WERI-Rb-1 (cell line): ENCODE data around the gene OR8A1.
"Not testable (repeated sequence)": the region's sequence is repeated elsewhere in the genome, so short reads cannot be mapped to it uniquely, and the experiment has no call there.

Source experiments
- DNase-seq: peaks from one replicate; pipeline ENCODE4 v3.0.0-alpha.2; 2020
- H3K27ac ChIP-seq: fragments of 250-450 bp; sonication (Bioruptor Pico); 2 replicates; pipeline ENCODE4 v1.5.1; 2020; ENCODE audit warnings: mild to moderate bottlenecking, moderate library complexity
- H3K27me3 ChIP-seq: fragments of 250-450 bp; sonication (Bioruptor Pico); 2 replicates; pipeline ENCODE4 v1.5.1; 2021; ENCODE audit warnings: mild to moderate bottlenecking, low read depth, moderate library complexity; ENCODE audit not compliant: insufficient read depth, severe bottlenecking
- H3K36me3 ChIP-seq: fragments of 250-450 bp; sonication (Bioruptor Pico); 2 replicates; pipeline ENCODE4 v1.5.1; 2020; ENCODE audit warnings: mild to moderate bottlenecking, moderate library complexity
- H3K4me3 ChIP-seq: 2 replicates; pipeline ENCODE4 v1.5.1; 2011; ENCODE audit warnings: low read depth, mild to moderate bottlenecking, control low read depth, low read length
- H3K9me3 ChIP-seq: fragments of 250-450 bp; sonication (Bioruptor Pico); 2 replicates; pipeline ENCODE4 v1.5.1; 2021; ENCODE audit warnings: mild to moderate bottlenecking, moderate library complexity; ENCODE audit not compliant: severe bottlenecking
- TF ChIP-seq, protein P1 (sequence below): IDR thresholded peaks from 2 replicates; pipeline ENCODE4 v1.5.1; 2011; ENCODE audit warnings: low read depth, mild to moderate bottlenecking, control low read depth, inconsistent platforms, low read length

Gene OR8A1

DNA sequence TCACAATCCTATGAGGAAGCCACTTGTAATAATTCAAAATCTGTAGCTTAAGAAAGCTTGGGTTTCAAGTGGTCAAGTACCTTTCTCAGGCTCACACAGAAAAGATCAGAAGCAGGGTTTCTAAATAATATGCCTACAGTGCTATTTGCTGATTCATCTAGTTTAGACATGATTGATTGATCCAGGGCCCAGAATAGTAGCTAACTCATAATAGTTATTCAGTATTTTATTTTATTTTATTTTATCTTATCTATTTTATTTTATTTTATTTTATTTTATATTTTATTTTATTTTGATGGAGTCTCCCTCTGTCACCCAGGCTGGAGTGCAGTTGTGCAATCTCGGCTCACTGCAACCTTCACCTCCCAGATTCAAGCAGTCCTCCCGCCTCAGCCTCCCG lies 25.5 kb downstream of the OR8A1 start:
- H3K27me3 ChIP-seq = no peaks in the 10 kb centered on the region
- H3K9me3 ChIP-seq = no peaks in the 10 kb centered on the region
- H3K4me3 ChIP-seq = no peak overlapping the region
- DNase-seq = no peak
- no peak overlapping the region for H3K27ac ChIP-seq
- no peaks in the 10 kb centered on the region for H3K36me3 ChIP-seq
- TF ChIP-seq, protein P1, sequence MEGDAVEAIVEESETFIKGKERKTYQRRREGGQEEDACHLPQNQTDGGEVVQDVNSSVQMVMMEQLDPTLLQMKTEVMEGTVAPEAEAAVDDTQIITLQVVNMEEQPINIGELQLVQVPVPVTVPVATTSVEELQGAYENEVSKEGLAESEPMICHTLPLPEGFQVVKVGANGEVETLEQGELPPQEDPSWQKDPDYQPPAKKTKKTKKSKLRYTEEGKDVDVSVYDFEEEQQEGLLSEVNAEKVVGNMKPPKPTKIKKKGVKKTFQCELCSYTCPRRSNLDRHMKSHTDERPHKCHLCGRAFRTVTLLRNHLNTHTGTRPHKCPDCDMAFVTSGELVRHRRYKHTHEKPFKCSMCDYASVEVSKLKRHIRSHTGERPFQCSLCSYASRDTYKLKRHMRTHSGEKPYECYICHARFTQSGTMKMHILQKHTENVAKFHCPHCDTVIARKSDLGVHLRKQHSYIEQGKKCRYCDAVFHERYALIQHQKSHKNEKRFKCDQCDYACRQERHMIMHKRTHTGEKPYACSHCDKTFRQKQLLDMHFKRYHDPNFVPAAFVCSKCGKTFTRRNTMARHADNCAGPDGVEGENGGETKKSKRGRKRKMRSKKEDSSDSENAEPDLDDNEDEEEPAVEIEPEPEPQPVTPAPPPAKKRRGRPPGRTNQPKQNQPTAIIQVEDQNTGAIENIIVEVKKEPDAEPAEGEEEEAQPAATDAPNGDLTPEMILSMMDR = no peak

DNA sequence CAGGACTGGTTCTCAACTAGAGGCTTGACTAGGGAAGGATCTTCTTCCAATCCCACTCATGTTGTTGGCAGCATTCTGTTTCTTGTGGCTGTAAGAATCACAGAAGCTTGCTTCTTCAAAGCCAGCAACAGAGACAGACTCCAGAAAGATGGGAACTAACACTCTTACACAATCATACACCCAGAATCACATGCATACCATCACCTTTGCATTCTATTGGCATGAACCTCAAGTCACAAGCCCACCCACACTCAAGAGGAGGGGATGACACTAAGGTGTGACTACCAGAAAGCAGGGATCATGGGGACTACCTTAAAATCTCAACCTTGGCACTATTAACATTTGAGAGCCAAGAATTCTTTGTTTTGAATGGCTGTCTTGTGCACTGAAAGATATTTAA lies 27.8 kb downstream of the OR8A1 start:
- H3K36me3 ChIP-seq = no peaks in the 10 kb centered on the region
- H3K9me3 ChIP-seq = no peaks in the 10 kb centered on the region
- H3K4me3 ChIP-seq = no peak overlapping the region
- no peaks in the 10 kb centered on the region for H3K27me3 ChIP-seq
- TF ChIP-seq, protein P1 = no peak
- DNase-seq = no peak
- no peak overlapping the region for H3K27ac ChIP-seq

DNA sequence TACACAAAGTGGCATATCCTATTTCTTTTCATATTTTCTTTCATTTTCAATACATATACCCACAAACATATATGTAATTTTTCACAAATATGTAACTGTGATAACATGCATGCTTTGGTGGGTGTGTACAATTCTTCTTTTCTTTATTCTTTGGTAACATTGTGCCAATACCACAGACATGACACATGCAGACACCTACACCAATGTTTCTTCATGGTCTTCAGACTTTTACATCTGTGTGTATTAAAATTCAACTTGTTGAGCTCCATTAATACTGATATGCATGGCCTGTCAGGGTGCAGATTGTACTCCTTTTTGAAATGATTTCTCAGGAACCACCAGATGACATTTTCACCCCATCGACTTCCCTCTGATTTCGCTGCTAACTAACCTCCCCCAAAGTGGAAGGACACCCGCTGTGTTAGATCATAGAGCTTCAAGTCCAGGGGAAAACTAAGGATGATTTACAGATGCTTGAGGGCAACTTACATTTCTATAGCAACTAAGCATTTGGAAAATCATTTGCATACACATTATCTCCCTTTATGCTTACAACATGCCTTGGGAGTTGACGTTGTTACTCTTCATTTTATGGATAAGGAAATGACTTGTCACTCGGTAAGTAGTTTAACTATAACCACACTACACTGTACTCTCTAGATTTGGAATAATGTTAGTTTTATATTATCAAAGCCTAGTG lies 31.0 kb downstream of the OR8A1 start:
- TF ChIP-seq, protein P1 = no peak
- no peaks in the 10 kb centered on the region for H3K36me3 ChIP-seq
- no peak for DNase-seq
- no peak overlapping the region for H3K27ac ChIP-seq
- H3K4me3 ChIP-seq = no peak overlapping the region
- no peaks in the 10 kb centered on the region for H3K27me3 ChIP-seq
- H3K9me3 ChIP-seq = no peaks in the 10 kb centered on the region

DNA sequence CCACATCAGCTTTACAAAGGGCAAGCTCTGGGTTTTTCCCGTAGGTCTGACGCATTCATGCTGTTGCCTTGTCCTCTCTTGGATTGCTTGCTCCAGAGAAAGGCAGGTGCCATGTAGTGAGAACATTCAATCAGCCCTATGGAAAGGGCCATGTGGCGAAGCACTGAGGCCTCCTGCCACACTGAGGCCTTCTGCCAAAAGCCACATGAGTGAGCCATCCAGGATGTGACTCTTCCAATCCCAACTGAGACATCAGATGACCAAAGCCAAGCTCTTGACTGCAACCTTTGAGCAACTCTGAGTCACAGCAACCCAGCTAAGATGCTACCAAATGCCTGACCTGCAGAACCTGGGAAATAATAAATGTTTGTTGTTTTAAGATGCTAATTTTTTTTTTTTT lies 32.4 kb downstream of the OR8A1 start:
- H3K36me3 ChIP-seq = no peaks in the 10 kb centered on the region
- DNase-seq = no peak
- no peak overlapping the region for H3K4me3 ChIP-seq
- no peaks in the 10 kb centered on the region for H3K9me3 ChIP-seq
- no peak overlapping the region for H3K27ac ChIP-seq
- TF ChIP-seq, protein P1 = no peak
- H3K27me3 ChIP-seq = no peaks in the 10 kb centered on the region

DNA sequence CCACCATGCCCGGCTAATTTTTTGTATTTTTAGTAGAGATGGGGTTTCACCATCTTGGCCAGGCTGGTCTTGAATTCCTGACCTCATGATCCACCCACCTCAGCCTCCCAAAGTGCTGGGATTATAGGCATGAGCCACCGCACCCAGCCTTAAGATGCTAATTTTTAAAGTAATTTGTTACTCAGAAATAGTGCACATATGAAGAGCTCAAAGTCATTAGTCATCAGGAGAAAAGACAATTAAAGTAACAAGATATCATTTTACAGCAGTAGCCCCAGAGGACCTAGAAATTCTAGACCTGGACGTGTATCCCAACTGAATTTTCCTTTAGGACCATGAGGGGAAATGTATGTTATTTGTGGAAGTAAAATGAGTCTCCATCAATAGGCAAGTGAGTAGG lies 32.9 kb downstream of the OR8A1 start:
- H3K27me3 ChIP-seq, H3K4me3 ChIP-seq, DNase-seq, H3K36me3 ChIP-seq, H3K27ac ChIP-seq, H3K9me3 ChIP-seq: not testable (repeated sequence)

DNA sequence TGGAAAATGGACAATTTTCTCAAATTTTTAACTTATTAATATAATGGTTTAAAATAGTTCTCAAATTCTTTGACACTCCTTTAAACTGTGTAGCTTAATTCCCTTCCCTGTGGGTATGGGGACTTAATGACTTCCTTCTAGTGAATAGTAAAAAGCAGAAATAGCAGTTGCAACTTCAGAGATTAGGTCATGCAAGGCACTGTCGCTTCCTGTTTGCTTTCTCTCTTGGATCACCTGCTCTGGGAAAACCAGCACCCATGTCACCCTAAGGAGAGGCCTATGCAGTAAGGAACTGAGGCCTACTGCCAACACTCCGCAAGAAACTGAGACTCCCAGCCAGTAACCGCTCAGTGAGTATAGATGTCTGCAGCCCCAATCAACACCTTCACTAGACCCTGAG lies 35.9 kb downstream of the OR8A1 start:
- no peaks in the 10 kb centered on the region for H3K36me3 ChIP-seq
- H3K9me3 ChIP-seq = no peaks in the 10 kb centered on the region
- no peak overlapping the region for H3K4me3 ChIP-seq
- H3K27ac ChIP-seq = no peak overlapping the region
- H3K27me3 ChIP-seq = no peaks in the 10 kb centered on the region
- no peak for DNase-seq
- TF ChIP-seq, protein P1 = no peak
